Type B pancreatic cell (in vitro differentiated cells): ENCODE measurements around the gene OXCT2. TPM values are rescaled to one million over a fixed set of nuclear protein-coding genes. Genes with fewer than 3 reads are reported as not detected.

Experiments used
- DNase-seq: peaks from one replicate; pipeline ENCODE4 v3.0.0; 2021; ENCODE audit warnings: mixed read lengths; ENCODE audit not compliant: unreplicated experiment; ENCODE audit errors: extremely low spot score
- H3K27ac Mint-ChIP-seq: 2 replicates; pipeline ENCODE4 v1.8.0; 2021; ENCODE audit warnings: mild to moderate bottlenecking, mixed read lengths
- H3K27me3 Mint-ChIP-seq: 2 replicates; pipeline ENCODE4 v1.8.0; 2021; ENCODE audit warnings: mixed read lengths
- H3K36me3 Mint-ChIP-seq: 2 replicates; pipeline ENCODE4 v1.8.0; 2021; ENCODE audit warnings: mixed read lengths
- H3K4me1 Mint-ChIP-seq: one replicate; pipeline ENCODE4 v1.8.0; 2021; ENCODE audit warnings: mixed read lengths; ENCODE audit not compliant: unreplicated experiment
- H3K4me3 Mint-ChIP-seq: 2 replicates; pipeline ENCODE4 v1.8.0; 2021; ENCODE audit warnings: mild to moderate bottlenecking, mixed read lengths
- H3K9me3 Mint-ChIP-seq: 2 replicates; pipeline ENCODE4 v1.8.0; 2021; ENCODE audit warnings: mixed read lengths
- CTCF ChIP-seq: fragments of 200-600 bp; sonication (generic); conservative IDR thresholded peaks from 2 replicates; pipeline ENCODE4 v1.5.0; 2021; ENCODE audit warnings: antibody characterized with exemption, mild to moderate bottlenecking
- total RNA-seq: library from RNA; stranded (reverse); gene quantifications from 2 replicates; pipeline ENCODE4 v1.2.1, GENCODE V29; 2021; ENCODE audit warnings: low replicate concordance

OXCT2 gene
- total RNA-seq, 1 donor from 2014 or later: 0.65 TPM

DNA sequence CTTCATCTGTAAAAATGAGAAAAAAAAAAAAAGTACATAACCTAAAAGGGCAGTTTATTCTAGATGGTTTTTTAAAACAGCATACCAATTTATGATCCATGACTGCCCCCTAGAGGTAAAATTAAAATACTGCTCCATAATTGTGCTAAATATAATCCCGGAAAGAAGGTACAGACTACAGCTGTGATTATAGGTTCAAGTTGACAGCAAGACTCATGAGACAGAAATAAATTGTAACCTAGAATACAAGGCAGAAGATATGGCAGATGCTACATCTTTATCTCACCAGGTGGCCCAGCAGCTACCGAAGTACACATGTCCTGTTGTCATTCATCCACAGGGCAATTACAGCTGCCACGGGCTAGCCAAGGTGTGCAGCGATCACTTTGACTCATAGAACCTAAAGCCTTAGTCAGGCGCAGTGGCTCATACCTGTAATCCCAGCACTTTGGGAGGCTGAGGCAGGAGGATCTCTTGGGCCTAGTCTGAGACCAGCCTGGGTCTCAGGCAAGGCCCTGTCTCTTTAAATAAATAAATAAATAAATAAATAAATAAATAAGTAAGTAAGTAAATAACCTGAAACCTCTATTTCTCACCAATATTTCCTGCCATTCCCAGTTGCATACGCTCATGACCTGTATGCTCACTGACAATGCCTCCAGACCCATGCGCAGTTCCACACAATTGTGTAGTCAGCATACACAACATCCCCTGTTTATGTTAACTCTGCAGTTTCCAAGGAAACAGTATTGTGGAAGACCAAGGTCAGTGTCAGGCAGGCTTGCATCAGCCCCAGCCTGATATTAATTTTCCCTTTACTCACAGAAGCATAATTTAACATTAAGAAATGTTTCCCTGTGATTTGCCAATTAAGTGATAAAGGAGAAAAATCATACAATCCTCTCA is 50.8 kb downstream of the OXCT2 start:
- H3K4me1 Mint-ChIP-seq: peaks cover 4% of the 10 kb centered on the region
- H3K4me3 Mint-ChIP-seq: no peak overlapping the region
- no peaks in the 10 kb centered on the region for H3K36me3 Mint-ChIP-seq
- no peak overlapping the region for H3K27ac Mint-ChIP-seq
- H3K9me3 Mint-ChIP-seq: no peaks in the 10 kb centered on the region
- peaks cover 78% of the 10 kb centered on the region for H3K27me3 Mint-ChIP-seq
- TF ChIP-seq CTCF: peak; percentile 90
- no peak for DNase-seq

Other genes with a start within 250 kb of the OXCT2 start
- gene PABPC4, start 194.6 kb downstream of the OXCT2 start, total RNA-seq: 283 and 291 TPM in 2 replicates
- gene HEYL, start 131.7 kb downstream of the OXCT2 start, total RNA-seq: 0.83 and 4.3 TPM in 2 replicates
- 0.43 TPM in 1 of 2 replicates, not detected in the other for gene NT5C1A, start 99.2 kb downstream of the OXCT2 start, total RNA-seq
- gene HPCAL4, start 79.9 kb downstream of the OXCT2 start, total RNA-seq: 0.21 and 0.53 TPM in 2 replicates
- 50.0 and 51.7 TPM in 2 replicates for gene PPIE, start 32.5 kb downstream of the OXCT2 start, total RNA-seq
- gene BMP8B, start 17.5 kb upstream of the OXCT2 start, total RNA-seq: 1.5 and 2.4 TPM in 2 replicates
- 23.9 and 29.6 TPM in 2 replicates for gene TRIT1, start 112.2 kb upstream of the OXCT2 start, total RNA-seq
- gene MYCL, start 130.6 kb upstream of the OXCT2 start, total RNA-seq: 19.5 and 36.5 TPM in 2 replicates
- 6.1 and 7.3 TPM in 2 replicates for gene MFSD2A, start 183.8 kb upstream of the OXCT2 start, total RNA-seq